Esophagus muscularis mucosa (tissue), 3 donors: ENCODE measurements around the gene UBE2F.

Experiments
- EP300 ChIP-seq: sonication (generic); formaldehyde crosslinking; IDR thresholded peaks from one replicate; pipeline ENCODE4 v1.6.1; 2017; ENCODE audit warnings: antibody characterized with exemption
- TF ChIP-seq, protein P1 (sequence below), 3 experiments: fragments of 200-600 bp in 2 of 3; fragments of 450-650 bp in 1 of 3; sonication (generic) in 2 of 3; IDR thresholded peaks; one replicate each; pipeline ENCODE4 v1.5.1; 2017 to 2019; ENCODE audit warnings: antibody characterized with exemption in 3 of 3, mild to moderate bottlenecking in 2 of 3, moderate library complexity in 1 of 3

DNA sequence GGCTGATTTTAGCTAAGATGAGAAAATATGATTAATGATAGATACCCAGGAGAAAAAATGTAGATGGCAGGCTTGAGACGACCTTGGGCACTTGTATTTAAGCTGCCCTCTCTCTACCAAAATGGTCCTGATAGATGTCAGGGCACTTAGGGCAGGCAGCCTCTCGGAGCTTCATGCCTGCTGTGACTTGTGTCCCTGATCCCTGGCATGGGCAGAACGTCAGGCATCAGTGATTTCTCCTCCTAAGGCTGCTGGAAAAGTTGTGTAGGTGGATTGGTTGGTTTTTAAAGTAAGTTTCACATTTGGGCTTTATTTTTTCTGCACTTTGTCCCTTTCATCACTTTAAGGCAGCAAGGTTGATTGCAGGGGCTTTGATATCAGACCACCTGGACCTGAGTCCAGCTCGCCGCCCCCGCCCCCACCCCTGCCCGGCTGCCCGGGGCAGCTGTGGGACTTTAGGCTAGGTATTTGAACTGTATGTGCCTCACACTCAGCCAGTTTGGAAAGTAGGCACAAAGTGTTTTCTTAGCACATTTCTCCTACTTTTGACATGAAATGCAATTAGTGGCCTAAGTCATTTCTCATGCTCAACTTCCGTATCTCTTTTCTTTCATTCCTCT is 59.0 kb downstream of the UBE2F start:
- TF ChIP-seq, protein P1, sequence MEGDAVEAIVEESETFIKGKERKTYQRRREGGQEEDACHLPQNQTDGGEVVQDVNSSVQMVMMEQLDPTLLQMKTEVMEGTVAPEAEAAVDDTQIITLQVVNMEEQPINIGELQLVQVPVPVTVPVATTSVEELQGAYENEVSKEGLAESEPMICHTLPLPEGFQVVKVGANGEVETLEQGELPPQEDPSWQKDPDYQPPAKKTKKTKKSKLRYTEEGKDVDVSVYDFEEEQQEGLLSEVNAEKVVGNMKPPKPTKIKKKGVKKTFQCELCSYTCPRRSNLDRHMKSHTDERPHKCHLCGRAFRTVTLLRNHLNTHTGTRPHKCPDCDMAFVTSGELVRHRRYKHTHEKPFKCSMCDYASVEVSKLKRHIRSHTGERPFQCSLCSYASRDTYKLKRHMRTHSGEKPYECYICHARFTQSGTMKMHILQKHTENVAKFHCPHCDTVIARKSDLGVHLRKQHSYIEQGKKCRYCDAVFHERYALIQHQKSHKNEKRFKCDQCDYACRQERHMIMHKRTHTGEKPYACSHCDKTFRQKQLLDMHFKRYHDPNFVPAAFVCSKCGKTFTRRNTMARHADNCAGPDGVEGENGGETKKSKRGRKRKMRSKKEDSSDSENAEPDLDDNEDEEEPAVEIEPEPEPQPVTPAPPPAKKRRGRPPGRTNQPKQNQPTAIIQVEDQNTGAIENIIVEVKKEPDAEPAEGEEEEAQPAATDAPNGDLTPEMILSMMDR (IDR thresholded peaks at IDR 0.05) = no peak
- no peak for TF ChIP-seq EP300
